HG03558 (cell line): ENCODE measurements around the gene NFIB.

ENCODE experiments used
- ATAC-seq: cut with Tn5 transposase; IDR thresholded peaks from one replicate; pipeline ENCODE4 v1.9.1; 2021; ENCODE audit warnings: moderate number of reproducible peaks; ENCODE audit not compliant: unreplicated experiment; ENCODE audit errors: extremely low read depth

Gene NFIB

GRCh38 chr9:14251154-14252071, 62.5 kb downstream of the NFIB start:
- no peak for ATAC-seq

DNA sequence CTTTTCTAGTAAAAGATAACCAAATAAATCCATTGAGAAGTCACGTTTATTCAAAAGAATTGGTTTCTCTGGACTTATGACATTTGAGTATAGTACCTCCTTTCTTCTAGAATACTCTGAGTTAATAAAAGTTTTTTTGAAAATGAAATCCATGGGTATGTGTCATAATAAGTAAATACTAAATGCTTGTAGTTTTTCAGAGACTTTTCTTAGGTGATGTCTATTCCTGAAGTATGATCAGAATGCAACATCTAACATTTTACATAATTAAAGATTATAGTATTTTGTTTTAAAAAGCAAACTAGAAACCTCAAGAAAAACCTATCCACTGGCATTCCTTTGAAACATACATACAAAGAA, 63.2 kb downstream of the NFIB start:
- no peak for ATAC-seq

- no peak for ATAC-seq
Measured at GRCh38 chr9:14249527-14249926, 64.4 kb downstream of the NFIB start.

DNA sequence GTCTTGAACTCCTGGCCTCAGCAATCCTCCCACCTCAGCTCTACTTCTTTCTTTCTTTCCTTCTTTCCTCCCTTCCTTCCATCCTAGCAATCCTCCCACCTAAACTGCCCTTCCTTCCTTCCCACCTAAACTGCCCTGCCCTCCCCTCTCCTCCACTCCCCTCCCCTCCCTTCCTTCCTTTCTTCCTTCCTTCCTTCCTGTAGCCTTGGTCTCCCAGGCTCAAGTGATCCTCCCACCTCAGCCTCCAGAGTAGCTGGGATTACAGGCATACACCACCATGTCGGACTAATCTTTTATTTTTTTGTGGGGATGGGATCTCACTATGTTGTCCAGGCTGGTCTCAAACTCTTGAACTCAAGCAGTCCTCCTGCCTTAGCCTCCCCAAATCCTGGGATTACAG, 65.8 kb downstream of the NFIB start:
- ATAC-seq, result no peak

DNA sequence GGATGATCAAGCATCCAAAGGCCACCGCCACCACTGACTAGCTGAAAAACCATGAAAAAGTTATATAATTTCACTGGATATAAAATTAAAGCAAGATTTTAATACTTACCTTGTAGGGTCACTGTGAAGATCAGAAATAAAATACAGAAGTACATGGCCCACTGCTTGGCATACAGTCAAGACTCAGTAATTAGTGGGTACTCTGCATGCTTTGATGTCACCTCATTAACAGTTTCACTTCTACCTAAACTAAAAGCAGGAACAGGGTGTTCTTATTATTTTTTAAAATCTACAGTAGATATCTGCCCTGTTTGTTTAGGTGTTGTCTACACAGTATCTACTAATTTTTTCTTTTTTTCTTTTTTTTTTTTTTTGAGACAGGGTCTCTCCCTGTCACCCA, 66.4 kb downstream of the NFIB start:
- ATAC-seq, result no peak

DNA sequence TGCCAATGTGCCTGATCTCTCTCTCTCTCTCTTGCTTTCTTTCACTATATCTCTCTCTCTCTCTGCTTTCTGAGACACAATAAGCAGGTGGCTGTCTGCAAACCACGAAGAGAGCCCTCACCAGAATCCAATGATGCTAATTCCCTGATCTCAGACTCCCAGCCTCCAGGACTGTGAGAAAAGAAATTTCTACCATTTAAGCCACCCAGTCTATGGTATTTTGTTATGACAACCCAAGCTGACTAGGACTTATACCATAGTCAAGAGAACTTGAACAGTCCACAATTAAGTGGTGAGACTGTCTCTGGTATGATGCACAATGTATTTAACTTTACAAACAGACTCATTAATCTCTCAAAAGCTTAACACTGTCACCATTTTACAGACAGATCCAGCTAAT, 67.0 kb downstream of the NFIB start:
- no peak for ATAC-seq

GRCh38 chr9:14245901-14246525, 67.9 kb downstream of the NFIB start:
- ATAC-seq, result no peak

DNA sequence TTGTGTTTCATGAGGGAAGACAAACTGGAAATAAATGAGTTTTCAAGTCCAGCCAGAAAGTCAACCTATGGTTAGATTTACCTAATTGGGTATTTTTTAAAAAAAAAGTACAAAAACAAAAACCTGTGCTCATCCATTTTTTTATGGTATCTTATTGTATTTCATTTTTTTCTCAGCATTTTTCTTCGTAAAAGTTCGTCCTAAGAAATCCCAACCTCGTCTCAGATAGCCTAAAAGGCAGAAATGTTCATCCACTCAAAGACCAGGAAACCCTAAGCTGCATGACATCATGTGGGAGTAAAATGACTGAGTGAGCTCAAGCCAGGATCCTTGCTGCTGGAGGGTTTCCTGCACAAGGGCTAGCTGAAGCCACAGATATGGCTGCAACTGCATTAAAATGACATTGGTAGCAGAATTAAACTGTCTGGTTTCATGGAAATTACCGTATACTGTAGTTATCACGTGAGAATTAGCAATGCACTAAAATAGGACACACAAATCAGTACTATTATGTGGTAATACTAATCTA, 70.4 kb downstream of the NFIB start:
- no peak for ATAC-seq

DNA sequence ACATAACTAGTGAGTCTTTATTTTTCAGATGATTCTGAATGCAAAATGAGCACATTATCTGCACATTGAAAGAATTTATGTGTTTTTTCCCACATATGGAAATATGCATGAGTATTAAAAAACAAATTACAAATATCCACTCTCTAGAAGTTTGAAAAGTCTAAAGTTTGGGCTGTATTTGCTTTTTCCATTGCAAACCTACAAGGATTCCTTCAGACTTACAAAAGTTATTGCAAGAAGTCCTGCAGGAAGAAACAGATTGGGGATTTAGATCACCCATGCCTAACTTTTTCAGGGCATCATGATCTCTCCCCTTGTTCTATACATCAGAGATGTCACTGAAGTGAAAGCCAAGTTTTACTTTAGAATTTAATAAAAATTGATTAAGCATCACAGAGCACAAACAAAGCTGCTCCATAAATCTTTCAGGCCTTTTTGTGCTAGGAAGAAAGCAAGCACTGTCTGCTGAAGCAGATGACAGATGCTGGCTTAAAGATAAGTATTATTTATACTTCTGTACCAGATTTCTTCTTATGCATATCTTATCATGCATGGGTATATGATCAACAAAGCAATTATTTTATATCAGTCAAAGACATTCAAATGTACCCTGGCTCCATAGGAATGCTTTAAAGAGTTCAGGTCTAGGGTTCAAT, 71.7 kb downstream of the NFIB start:
- ATAC-seq, result no peak

GRCh38 chr9:14240537-14240936, 73.4 kb downstream of the NFIB start:
- ATAC-seq, result no peak

DNA sequence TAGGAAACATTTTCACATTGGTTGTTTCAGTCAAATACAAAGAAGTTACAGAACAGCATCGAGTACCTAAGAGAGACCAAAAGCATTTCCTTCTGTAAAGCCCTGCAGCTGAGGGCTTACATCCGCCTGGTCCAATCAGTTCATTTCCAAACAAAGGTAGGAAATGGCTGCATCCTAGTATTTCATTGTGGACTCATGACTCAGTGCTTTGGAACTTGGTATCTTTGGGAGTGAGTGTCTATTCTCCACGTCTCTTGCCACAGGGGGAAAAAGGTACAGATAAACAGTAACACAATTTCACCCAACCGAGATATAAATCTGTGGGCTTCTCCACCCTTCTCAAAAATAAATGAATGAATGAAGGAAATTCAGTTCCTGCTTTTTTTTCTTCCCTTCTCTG, 75.4 kb downstream of the NFIB start:
- no peak for ATAC-seq

DNA sequence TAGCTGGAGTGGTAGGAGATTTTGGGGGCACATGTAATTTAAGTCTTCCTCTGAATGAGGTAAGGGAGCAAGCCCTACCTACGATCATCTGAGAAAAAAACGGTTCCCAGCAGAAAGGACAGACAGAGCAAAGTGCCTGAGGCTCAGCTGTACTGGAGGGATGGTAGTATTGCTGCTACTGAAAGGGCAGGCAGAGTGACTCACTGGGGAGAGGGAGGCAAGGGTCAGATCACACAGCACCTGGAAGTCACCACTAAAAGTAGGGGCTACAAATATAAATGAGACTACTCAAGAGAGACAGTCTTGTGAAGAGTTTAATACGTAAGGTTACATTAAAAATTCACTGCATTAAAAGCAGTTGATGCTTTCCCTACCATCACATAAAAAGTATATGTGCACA, 75.9 kb downstream of the NFIB start:
- ATAC-seq, result no peak

- ATAC-seq, result no peak
Measured at GRCh38 chr9:14236591-14236990, 77.3 kb downstream of the NFIB start.

GRCh38 chr9:14232111-14232510, 81.8 kb downstream of the NFIB start:
- ATAC-seq, result no peak

- ATAC-seq, result no peak
Measured at GRCh38 chr9:14231196-14231990, 82.5 kb downstream of the NFIB start.

- no peak for ATAC-seq
Measured at GRCh38 chr9:14228602-14229001, 85.3 kb downstream of the NFIB start.

DNA sequence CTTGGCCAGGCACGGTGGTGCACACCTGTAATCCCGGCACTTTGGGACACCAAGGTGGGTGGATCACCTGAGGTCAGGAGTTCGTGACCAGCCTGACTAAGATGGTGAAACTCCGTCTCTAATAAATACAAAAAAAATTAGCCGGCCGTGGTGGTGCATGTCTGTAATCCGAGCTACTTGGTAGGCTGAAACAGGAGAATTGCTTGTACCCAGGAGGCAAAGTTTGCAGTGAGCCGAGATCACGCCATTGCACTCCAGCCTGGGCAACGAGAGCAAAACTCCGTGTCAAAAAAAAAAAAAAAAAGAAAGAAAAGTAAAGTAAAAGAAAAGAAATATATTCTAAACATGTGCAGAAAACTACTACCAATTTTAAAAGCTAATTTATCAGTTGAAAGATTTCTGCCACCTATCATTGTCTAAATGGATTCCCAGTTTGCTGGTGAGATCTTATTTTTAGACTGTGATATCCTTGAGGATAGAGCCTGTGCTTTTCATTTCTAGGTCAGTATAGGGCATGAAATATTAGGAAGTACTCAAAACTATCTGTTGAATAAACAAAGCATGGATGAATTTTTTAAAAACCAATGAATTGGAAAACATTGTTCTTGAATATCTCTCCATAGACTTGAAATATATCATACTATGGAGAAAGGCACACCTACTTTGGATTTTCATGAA, 86.9 kb downstream of the NFIB start:
- no peak for ATAC-seq

- ATAC-seq, result no peak
Measured at GRCh38 chr9:14223081-14223480, 90.9 kb downstream of the NFIB start.

DNA sequence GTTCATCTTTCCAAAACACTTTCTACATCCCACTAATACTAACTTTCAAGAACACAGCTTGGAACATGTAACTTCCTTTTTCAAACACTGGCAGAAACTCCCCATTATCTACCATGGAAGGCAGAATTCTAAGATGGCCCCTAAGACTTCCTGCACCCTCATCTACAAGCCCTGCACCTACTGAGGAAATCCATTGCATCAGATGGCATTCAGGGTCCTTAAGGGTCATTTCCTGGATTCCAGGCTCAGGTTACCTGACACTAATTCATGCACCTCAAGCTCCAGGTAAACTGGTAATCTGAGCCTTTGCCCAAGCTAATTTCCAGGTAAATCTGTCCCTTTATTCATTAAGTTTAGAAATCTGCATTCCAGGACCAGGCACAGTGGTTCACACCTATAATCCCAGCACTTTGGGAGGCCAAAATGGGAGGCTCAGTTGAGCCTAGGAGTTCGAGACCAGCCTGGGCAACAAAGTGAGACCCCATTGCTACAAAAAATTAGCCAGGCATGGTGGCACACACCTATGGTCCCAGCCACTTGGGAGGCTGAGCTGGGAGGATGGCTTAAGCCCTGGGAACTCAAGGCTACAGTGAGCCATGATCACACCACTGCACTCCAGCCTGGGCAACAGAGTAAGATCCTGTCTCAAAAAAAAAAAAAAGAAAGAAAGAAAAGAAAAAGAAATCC, 91.6 kb downstream of the NFIB start:
- no peak for ATAC-seq
